Activated CD8-positive, alpha-beta memory T cell treated with anti-CD3 and anti-CD28 coated beads for 24 hours (primary cell): Measurements from ENCODE around the gene FAM216A.
"Not testable (repeated sequence)": the region's sequence is repeated elsewhere in the genome, so short reads cannot be mapped to it uniquely, and the experiment has no call there.

Source experiments
- DNase-seq: peaks from one replicate; pipeline ENCODE4 v3.0.0-alpha.2; 2020

FAM216A gene, protein sequence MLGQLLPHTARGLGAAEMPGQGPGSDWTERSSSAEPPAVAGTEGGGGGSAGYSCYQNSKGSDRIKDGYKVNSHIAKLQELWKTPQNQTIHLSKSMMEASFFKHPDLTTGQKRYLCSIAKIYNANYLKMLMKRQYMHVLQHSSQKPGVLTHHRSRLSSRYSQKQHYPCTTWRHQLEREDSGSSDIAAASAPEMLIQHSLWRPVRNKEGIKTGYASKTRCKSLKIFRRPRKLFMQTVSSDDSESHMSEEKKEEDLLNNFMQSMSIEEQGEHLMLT

DNA sequence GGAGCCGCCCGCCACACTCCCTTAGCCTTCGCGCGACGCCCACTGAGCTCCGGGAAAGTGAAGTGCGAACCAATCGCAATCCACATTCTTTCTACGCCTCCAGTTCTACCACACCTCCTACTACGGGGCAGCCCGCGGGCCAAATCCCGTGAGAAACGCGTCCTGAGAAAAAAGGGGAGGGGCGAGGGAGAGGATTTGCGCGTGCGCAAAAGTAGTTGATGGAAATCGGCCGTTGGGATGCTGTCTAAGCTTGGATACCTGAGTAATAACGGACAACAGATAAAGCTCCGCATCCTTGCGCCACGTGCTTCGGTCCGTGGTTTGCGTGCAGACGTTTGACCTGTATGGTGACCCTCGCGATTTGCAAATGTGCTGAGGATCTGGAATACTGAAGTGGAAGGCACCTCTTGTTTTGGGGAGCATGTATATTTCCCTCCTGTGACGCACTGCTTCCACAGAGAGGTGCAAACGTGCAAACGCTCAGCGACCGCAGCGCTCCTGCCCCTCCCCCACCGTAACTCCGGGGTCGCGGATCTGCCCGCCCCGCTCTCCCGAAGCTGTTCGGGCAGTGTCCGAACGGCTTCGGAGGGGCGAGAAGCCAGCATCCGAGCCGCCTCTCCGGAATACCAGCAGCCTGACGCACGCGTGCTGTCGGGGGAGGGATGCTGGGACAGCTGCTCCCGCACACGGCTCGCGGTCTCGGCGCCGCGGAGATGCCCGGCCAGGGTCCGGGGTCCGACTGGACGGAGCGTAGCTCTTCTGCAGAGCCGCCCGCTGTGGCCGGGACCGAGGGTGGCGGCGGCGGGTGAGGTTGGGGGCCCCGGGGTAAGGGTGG lies at the start of gene FAM216A, which contains the start of gene GPN3:
Gene FAM216A, plus strand, starts transcription at position 632 of the 835 bp plus-strand sequence. Its CDS starts 31 bp downstream, at position 663.
Gene GPN3, minus strand, starts transcription at position 44 of the 835 bp plus-strand sequence. CDS start 54 bp downstream, outside the sequence.
- DNase-seq: peak; percentile 97

DNA sequence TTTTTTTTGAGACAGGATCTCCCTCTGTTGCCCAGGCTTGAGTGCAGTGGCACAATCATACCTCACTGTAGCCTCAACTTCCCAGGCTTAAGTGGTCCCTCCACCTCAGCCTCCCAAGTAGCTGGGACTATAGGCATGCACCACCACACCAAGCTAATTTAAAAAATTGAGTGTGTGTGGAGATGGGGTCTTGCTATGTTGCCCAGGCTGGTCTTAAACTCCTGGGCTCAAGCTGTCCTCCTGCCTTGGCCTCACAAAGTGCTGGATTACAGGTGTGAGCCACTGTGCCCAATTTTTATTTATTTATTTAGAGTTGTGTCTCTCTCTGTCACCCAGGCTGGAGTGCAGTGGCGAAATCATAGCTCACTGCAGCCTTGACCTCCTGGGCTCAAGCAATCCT lies 48.0 kb upstream of the FAM216A start:
- DNase-seq: not testable (repeated sequence)

DNA sequence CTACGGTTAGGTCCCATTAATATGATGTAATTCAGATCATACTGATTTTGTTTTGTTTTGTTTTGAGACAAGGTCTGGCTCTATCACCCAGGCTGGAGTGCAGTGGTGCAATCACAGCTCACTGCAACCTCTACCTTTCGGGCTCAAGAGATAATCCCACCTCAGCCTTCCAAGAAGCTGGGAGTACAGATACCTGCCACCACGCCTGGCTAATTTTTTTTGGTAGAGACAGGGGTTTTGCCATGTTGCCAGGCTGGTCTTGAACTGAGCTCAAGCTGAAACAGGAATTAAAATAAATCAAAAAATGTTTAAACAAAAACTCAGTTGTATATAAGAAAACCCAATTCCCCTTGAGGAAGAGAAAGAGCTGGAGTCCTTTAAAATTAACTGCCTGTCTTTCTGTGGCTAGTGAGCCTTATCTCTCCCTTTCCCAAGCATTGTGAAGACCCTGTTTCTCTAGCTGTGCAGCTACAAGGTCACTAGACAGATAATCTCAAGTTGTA lies 47.4 kb upstream of the FAM216A start:
- DNase-seq: no peak

DNA sequence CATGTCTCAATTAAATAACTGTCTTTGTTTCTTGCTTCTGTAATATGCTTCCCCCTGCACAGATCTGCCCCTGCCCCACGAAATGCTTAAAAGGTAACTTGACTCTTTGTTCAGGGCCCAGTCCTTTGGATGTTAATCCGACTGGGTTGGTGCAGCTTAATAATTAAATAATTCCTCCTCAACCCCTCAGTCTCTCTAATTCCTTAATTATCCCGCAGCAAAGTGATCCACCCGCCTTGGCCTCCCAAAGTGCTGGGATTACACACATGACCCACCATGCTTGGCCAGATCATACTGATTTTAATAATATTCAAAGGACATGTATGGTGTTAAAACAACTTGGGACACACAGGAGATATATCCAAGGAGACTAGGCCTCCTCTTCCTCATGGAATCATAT lies 46.9 kb upstream of the FAM216A start:
- DNase-seq: no peak

DNA sequence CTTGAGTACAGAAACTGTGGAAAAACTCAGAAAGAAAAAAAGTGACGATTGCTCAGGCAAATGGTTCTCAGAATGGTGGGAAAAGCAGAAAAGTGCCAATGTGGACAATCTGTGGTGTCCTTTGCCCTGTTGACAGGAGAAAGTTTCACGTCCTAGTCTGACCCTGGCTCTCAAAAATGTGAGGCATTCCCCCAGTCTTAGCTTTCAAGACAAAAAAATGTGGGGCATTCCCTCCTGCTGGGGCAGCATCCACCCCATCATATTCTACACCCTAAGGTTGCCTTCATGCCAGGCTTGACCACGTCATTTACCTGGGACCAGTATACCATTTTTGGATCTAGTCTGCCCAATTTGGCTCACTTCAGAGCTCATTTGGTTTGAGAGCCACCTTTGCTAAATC lies 44.4 kb upstream of the FAM216A start:
- DNase-seq: no peak

DNA sequence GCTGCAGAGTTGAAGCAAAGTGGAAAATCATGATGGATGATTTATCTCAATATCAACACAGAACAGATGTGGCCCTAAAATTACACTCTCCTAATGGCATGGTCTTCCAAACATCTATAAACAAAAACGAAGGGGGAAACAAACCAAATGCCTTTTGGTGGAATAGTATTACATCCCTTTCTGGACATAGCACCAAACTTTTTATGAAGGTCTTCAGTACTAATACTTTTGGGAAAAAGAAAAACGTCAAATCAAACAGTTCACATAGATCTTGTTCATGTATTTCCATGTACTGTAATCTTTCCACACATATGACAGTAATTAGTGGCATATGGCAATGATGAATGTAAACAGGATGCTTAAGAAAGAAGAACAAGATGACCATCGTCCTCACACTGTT lies 42.2 kb upstream of the FAM216A start:
- no peak for DNase-seq

DNA sequence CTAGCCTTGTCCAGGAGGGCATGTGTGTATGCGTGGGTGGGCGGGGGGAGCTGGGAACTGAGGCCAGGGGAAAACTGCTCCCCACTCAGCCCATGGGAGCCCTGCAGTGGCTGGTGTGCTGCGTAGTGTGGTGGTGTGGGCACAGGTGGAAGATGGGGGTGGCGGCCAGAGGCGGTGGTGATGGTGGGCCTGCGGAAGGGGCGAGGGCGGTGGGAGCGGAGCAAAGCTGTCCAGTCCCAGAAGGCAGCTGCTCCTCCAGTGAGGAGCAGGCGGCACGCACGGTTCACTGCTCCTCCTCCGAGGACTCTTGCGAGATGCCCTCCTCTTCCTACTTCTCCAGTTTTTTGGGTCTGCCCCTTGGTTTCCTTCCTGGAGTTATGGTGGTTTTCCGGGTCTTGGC lies 39.0 kb upstream of the FAM216A start:
- not testable (repeated sequence) for DNase-seq

DNA sequence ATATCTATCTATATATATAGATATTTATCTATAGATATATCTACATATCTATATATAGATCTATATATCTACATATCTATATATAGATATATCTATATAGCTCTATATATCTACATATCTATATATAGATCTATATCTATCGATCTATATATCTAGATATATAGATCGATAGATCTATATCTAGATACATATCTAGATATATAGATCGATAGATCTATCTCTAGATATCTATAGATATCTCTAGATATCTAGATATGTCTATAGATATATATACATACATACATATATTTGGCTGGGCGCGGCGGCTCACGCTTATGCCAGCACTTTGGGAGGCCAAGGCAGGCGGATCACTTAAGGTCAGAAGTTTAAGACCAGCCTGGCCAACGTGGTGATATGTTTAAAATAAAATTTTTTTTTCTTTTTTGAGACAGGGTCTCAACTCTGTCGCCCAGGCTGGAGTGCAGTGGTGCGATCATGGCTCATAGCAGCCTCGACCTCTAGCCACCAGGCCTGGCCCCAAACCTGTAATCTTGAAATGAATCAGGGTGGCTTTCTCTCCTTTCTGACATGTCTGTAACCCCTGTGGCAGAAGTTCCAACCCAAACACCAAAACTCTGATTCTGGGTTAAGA lies 36.6 kb upstream of the FAM216A start:
- DNase-seq: no peak

DNA sequence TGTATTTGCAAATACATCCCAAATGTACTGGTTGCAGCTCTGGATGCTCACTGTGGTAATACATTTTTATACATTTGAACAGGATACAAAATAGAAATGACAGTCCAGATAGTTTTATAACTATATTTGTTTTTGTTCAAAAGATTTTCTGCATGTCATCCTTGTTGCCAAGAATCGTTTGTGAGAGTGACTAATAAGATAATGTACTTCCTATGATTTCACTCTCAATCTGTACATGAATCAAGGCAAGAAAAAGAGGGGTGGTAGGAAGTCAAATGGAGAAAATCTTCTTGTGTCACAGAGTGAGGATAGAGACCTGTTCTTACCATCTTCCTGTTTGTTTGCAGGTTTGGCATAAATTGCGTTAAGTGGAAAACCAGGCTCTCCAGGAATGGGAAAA lies 32.4 kb upstream of the FAM216A start:
- no peak for DNase-seq

DNA sequence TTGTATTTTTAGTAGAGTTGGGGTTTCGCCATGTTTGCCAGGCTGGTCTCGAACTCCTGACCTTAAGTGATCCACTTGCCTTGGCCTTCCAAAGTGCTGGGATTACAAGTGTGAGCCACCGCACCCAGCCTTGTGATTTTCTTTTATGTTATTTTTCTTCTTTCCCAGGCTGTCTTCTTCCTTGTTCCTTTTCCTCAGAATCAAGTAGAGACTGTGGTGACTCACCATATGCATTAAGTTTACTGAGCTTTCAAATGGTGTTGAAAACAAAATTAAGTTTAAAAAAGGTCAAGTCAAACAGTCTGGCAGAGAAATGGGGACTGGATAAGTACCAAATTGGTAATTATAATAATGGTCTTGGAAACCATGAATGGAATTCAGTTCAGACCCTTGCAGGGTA lies 24.2 kb upstream of the FAM216A start:
- DNase-seq: no peak

DNA sequence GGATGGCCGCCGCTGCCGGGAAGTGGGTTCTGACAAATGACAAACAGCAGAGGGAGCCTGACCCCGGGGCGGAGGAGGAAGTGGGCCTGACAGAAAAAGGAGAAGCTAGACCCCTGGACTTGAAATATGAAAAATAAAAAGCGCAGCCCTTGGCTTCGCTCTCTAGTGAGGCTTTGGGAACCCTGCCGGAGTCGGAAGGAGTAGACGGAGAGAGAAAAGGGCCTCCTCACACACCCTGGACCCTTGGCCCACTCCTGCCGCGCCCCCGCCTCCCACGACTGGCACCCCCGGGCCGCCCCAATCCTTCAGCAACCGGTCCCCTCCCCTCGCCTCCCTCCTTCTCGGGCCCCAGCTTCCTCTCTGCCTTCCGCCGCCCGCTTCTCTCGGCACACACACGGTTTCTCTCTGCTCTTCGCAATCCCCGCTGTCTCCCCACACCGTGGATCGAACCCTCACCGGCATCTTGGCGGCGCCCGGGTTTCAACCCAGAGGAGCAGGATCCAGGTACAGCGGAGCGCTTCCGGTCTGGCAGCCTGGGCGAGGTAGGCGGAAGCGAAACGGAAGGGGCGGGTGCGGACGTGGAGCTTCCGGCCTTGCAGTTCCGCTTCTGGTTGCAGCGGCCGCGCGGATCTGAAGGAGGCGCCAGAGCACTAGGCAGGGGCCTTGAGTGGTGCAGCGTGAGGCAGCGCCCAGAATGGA lies 18.7 kb upstream of the FAM216A start, which contains the start of gene ARPC3:
Gene ARPC3, minus strand, starts transcription at position 539 of the 699 bp plus-strand sequence. Its CDS starts 77 bp downstream, at position 462.
- peak; percentile 96 for DNase-seq

DNA sequence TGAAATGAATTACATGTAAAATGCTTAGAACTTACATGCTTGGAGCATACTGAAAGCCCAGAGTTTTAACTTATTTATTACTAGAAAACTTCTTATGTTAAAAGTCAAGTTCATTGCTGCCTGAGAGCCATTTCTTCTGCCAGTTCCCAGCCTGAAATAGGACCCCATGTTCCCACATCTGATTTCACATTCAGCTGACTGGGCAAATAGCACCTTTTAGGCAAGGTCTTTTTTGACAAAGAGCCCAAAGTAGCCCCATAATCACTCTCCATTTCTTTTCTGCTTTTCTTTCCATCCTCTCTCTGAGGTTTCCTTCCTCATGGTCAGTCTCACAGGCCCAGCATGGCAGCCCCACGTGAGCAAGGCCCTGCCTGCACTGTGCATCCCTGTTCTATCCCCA lies 17.4 kb upstream of the FAM216A start:
- no peak for DNase-seq

DNA sequence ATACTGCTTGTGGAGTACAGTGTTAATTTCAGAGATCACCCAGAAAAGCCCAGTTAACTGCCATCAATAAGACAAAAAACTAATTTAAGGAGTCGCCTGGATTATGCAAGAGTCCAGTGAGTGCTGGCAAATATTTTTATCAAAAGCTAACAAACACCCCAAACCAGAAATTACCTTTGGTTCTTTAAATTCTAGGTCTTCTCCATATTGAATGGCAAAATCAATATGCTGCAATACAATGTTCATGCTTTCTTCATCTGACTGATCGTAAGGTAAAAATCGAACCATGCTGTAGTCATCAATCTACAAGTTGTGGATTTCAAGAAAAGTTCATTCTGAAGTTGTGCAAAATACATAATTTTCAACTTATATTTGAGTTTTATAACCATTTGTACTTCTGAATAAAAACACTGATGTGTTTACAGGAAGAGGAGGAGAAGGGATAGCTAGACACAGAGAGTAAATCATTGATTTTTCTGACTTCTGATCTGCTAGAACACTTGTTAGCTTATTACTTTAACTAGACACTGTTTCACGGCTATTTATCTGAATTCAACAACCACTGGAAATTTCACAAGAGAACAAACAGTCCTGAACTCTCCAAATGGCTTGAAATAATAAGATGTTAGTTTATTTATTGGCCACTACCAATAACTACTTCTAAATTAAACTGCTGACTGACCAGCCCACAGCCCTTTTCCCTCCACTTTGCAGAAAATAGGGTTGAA lies 14.9 kb upstream of the FAM216A start:
- no peak for DNase-seq

DNA sequence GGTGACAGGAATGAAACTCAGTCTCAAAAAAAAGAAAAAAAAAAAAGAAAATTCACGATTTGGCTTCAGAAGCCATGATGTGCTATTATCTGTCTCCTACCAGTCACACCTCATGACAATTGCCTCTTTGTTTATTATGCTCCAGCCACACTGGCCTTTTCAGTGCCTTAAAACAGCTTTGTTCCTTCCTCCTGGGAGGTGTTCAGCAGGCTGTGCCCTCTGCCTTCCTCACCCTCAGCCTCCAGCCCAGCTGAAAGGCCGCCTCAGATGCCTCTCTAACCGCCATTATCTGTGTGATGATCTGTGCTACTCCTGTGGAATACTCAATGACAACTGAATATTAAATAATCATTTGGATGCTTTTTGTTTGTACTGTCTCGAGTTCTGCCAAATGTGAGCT lies 9.9 kb upstream of the FAM216A start:
- DNase-seq: no peak

DNA sequence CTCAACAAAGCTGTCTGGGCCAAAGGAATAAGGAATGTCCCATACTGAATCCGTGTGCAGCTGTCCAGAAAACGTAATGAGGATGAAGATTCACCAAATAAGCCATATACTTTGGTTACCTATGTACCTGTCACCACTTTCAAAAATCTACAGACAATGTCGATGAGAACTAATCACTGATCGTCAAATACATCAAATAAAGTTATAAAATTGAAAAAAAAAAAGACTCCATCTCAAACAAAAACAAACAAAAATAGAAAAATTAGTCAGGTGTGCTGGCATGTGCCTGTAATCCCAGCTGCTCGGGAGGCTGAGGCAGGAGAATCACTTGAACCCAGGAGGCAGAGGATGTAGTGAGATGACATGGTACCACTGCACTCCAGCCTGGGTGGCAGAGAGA lies 7.5 kb upstream of the FAM216A start:
- DNase-seq: not testable (repeated sequence)

DNA sequence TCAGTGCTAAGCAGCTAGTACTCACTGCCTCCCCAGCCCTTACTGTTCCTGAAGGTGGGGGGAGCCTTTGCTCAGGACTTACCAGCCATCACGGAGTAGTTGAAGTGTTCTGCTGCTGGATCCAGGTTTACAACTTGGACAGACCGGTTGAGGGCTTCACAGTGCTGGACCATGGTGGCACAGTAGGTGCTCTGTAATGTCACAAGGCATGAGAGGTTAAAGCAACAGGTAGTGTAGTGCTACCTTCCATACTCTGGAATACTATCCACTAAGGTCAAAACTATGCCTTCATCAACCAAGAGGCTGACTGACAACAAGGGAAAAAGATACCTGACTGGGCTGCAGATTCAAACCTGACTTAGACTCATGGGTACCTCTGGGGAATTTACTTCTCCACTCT lies 3.6 kb upstream of the FAM216A start:
- no peak for DNase-seq

DNA sequence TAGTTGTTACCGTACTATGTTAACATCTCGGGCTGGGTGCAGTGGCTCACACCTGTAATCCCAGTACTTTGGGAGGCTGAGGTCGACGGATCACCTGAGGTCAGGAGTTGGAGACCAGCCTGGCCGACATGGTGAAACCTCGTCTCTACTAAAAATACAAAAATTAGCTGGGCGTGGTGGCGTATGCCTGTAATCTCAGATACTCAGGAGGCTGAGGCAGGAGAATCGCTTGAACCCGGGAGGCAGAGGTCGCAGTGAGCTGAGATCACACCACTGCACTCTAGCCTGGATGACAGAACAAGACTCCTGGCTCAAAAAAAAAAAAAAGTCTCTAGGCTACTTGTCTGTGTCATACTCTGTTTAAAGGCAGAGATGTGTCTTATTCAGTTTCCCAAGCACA lies 2.9 kb upstream of the FAM216A start:
- DNase-seq: not testable (repeated sequence)

DNA sequence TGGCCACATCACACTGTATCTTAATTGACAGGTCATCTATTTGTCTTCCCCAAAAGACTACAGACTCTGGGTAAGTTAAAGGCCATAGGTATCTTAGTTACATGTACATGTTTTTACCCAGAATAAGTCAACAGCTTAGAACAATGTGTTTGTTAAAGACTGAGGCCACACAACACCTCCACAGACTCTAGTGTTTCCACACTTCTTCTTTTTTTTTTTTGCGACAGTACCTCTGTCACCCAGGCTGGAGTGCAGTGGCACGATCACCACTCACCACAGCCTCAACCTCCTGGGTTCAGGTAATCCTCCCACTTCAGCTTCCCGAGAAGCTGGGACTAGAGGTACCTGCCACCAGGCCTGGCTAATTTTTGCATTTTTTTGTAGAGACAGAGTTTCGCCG lies 1.9 kb upstream of the FAM216A start:
- peak; percentile 43 for DNase-seq

DNA sequence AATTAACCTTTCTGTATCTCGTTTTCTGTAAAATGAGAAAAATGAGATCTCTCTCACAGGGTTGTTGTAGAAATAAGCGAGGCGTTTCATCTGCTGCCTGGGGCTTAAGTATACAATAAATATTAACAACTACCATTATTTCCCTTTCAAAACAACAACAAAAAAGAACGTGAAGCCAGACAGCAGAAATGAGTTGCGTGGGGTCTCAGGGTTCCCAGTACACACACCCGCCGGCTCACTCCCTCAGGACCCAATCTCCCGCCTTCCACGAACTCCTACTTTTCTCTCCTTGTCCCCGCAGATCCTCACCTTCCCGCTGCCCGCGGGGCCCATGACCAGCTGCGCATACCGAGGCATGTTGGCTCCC lies 815 bp upstream of the FAM216A start:
- DNase-seq: no peak

DNA sequence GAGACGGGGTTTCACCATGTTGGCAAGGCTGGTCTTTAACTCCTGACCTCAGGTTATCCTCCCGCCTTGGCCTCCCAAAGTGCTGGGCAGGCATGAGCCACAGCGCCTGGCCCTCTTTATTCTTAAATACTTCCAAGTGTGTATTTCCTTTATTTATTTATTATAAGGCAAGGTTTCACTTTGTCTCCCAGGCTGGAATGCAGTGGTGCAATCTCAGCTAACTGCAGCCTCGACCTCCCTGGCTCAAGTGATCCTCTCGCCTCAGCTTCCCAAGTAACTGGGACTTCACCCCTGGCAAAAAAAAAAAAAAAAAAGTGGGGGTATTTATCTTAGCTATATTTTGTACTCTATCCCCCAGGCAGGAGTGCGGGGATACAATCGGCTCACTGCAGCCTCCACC lies 6.8 kb downstream of the FAM216A start:
- no peak for DNase-seq

DNA sequence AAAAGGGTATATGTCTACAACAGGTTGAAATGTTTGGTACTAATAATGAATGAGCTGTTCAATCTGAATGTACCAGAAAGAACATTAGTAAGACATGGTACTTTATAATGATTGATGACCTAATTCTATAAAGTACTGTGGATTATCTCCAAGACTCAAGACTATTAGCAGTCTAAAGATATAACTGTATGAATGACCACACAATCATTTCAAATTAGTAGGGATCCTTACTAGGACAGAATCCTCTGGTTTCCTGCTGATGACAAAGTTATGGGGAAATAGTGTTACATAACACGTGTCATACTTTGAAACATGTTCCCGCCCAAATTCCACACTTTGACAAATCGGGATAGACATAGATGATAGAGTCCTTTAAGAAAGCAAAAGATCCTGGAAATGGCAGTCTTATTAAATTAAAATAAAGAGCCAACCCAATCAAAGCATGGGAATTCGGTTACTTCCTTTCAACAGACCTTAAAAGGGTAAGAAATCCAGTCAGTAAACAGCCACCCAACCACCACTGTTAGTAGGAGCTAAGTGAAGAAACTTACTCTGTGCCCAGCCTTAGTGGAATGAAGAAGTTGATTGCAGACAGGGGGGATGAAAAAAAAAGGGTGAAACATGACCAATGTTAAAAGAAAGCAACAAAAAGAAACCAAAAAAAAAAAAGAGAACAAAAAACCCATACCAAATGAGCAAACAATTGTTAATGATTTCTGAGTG lies 30.5 kb downstream of the FAM216A start:
- no peak for DNase-seq

DNA sequence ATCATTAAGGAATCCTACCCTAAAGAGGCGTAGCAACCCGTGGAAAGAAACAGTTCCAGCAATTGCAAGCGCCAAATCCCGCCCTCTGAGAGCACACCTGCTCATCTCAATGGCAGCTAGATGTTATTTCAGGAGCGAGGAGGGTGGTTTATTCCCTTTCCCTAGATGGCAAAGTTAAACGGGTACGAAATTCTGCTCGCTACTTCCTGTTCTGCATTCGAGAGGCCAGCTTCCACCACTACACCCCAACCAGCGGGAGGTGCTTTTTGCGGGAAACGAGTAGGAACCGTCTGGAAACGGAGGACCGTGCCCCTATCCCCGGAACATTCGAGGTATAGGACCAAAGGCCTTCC lies 32.7 kb downstream of the FAM216A start:
- DNase-seq: no peak
